Measurements from ENCODE around the gene ST8SIA6.
"Not testable (repeated sequence)": the region's sequence is repeated elsewhere in the genome, so short reads cannot be mapped to it uniquely, and the experiment has no call there.

ST8SIA6 gene

GRCh38 chr10:17457083-17457482 is 2.7 kb upstream of the ST8SIA6 start:
- DNase-seq (ENCODE audit: low read depth) = no peak

- no peak for DNase-seq (ENCODE audit: low read depth)
Observed at GRCh38 chr10:17456032-17456548, 1.7 kb upstream of the ST8SIA6 start.

DNA sequence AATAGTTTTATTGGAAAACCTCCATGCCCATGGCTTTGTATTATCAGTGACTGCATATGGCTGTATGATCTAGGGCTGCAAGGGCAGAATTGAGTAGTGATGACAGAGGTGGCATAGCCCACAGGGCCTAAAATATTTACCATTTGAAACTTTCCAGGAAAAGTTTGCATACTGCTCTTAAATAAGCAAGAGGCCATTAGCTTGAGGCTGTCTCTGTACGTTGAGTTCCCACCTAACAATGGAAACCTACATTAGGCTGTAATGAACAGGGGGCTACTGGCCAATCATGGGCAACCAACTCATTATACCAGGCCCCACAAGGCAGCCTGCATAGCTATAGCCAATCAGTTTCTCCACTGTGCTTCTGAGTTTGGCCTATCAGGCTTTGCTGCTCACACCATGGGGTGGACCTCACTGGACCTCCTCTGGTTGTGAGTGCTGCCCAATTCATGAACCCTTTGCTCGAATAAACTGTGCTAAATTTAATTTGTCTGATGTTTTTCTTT is 673 bp upstream of the ST8SIA6 start:
- DNase-seq (ENCODE audit: low read depth) = no peak

- DNase-seq (ENCODE audit: low read depth) = peak; percentile 3
Observed at GRCh38 chr10:17453373-17454091, 863 bp downstream of the ST8SIA6 start.

DNA sequence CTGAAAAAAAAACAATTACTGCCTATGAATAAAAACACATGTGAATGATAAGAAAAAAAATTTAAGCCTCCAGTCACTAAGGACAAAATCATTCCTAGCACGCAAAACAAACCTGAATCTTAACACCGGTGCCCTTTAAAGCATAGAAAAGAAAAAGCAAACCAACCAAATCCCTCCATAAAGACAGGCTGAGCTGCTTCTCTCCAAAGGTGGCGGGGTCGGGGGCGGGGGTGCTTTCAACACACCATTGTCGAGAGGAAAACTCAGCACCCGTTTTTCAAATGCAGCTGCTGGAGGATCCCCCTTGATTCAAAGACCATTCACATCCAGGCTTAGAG is 1.4 kb downstream of the ST8SIA6 start:
- no peak for DNase-seq (ENCODE audit: low read depth)

DNA sequence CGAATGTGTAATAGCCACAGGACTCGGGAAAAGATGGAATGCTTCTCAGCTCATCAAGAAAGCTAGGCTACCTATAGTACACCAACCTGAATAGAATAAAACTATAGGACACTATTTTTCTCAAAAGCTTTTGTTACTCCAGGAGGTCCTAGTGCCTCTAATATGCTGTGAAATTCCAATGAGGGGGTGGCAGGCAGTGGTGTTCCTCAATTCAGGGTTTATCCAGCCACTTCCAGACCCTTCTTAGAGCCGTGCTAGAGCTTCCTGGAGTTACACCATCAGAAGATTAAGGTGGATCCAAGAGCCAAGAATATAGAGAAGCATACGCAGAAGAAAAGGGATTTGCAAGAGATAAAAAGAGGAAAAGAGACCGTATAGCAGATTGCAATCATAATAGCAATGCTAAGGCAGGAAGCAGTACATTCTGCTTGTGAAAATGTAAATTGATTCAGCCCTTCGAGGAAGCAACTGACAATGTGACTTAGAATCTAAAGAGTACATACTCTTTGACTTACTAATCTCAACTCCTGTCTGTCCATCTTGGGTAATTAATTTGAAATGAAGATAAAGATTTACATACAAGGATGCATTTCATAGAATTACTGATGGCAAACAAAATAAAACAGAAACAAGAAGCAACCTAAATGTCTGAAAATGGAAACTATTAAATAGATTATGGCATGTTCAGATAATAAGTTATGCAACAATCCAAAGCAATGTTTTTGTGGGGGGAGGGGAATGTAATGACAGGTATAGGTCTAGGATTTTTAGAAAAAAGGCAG is 2.1 kb downstream of the ST8SIA6 start:
- no peak for DNase-seq (ENCODE audit: low read depth)

GRCh38 chr10:17450024-17450423 is 4.4 kb downstream of the ST8SIA6 start:
- no peak for DNase-seq (ENCODE audit: low read depth)

DNA sequence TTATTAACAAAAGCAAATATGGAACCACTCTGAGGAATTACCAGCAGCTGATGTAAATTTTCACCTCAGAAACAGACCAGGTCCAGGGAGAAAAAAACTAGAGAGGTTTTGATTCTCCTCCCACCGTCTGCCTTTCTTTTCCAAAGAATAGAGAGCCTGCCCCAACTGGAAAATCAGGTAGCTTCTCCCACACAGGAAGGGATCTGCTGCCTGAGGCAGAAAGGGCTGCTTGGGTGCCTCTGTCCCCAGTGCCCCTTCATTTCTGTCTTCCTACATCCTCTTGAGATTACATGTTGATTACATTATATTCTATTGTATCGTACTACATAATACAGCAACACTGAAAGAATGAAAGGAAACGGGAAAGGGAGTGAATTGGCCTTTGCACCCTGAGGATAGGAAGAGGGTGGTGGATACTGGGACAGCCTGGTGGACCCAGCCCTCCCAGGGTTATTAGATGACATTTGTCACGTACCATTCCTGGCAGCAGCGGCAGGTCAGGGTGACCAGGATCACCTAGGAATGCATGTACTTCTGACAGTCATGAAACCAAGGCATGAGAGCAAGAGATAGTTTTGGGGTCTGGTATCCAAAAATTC is 8.9 kb downstream of the ST8SIA6 start:
- no peak for DNase-seq (ENCODE audit: low read depth)

DNA sequence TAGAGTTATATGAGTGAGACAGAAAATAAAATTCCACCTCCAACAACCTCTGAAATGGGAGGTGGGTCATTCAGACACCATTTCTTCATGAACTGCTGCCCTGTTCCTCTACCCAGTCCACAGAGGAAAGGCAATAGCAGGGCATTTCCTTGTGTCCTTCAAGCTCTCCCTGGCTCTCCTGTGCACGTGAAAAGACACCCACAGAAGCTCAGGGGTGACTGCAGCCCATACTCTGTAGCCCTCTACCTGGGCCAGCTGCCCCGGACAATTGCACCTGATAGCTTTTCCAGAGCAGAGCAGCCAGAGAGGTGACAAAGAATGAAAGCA is 10.0 kb downstream of the ST8SIA6 start:
- DNase-seq (ENCODE audit: low read depth) = no peak

DNA sequence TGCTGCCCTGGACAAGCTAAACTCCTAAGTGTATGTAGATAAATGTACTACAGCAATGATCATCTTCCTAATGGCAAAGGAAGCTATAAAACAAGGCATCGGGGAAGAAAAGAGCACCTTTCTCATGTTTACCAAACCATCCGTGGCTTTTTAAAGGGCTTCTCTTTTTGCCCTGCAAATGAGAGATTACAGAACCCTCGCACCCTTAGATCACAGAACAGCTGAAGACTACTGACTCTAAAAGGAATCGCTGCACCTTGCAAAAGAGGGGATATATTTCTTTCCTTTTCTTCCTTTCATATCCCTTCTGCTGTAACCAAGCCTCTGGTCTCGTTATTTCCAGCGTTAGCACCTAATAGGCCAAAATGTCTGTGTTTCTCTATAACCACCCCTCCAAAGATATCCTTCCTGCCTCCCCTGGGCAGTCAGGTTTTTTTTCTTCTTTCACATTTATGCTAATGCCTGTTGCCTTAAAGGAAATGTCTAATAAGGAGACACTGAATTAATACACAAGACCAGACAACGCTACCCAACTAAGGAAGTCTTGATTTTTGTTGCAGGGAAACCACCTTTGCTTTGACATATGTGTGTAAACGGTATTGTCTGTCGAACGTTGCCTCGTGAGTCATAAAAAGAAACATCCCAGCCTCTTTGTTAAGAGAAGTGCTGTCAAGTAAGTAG is 10.5 kb downstream of the ST8SIA6 start:
- no peak for DNase-seq (ENCODE audit: low read depth)

- no peak for DNase-seq (ENCODE audit: low read depth)
Observed at GRCh38 chr10:17438583-17438982, 15.8 kb downstream of the ST8SIA6 start.

DNA sequence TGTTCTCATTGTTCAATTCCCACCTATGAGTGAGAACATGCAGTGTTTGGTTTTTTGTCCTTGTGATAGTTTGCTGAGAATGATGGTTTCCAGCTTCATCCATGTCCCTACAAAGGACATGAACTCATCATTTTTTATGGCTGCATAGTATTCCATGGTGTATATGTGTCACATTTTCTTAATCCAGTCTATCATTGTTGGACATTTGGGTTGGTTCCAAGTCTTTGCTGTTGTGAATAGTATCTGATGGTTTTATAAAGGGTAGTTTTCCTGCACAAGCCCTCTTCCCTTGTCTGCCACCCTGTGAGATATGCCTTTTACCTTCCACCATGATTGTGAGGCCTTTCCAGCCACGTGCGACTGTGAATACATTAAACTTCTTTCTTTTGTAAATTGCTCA is 17.8 kb downstream of the ST8SIA6 start:
- not testable (repeated sequence) for DNase-seq (ENCODE audit: low read depth)

DNA sequence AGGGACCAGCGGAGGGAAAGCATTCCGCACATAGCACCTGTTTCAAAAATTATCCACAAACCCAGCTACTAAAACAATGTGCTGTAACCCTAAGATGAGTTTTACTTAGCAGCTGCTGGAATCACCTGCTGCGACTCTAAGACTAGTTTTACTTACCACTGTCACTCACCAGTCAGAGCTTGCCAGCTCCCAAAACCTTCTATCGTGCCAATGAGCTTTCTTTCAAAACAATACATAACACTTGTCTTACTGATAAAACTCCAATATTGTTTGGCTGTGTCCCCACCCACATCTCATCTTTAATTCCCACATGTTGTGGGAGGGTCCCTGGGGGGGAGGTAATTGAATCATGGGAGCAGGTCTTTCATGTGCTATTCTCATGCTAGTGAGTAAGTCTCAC is 18.4 kb downstream of the ST8SIA6 start:
- DNase-seq (ENCODE audit: low read depth) = no peak

DNA sequence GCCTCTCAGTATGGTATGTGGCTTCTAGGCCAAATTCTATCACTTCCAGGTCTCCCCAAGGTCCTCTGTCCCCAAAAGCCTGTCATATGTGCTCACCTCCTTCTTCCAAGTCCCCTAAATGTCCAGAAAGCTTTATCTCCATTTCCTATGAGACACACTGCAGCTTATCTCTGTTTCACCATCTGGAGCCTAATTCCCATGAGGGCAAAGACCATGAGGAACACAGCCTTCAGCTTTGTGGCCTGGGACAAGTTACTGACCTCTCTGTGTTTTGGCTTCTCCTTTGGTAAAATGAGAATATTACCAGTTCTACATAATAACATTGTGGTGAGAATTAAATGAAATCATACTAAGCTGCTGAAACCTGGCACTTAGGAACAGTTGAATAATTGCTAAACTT is 19.2 kb downstream of the ST8SIA6 start:
- DNase-seq (ENCODE audit: low read depth) = no peak

GRCh38 chr10:17432723-17433122 is 21.7 kb downstream of the ST8SIA6 start:
- no peak for DNase-seq (ENCODE audit: low read depth)

DNA sequence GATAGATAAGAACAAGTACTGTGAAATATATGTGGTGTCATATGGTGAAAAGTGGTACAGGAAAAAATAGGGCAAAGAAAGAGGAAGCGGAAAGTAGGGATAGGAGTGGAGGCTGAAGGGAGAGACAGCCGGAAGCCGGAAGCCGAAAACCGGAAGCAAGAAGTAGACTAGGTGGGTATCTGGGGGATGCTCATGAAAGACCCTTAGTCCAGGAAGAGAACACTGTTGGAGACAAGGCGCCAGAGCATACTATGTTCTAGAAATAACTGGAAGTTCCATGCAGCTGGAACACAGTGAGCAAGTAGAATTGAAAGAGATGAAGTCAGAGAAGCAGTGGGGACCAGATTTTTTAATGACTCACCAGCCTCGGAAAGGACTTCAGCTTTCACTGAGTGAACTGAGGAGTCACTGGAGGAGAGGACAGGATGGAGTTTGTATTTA is 22.5 kb downstream of the ST8SIA6 start:
- no peak for DNase-seq (ENCODE audit: low read depth)

DNA sequence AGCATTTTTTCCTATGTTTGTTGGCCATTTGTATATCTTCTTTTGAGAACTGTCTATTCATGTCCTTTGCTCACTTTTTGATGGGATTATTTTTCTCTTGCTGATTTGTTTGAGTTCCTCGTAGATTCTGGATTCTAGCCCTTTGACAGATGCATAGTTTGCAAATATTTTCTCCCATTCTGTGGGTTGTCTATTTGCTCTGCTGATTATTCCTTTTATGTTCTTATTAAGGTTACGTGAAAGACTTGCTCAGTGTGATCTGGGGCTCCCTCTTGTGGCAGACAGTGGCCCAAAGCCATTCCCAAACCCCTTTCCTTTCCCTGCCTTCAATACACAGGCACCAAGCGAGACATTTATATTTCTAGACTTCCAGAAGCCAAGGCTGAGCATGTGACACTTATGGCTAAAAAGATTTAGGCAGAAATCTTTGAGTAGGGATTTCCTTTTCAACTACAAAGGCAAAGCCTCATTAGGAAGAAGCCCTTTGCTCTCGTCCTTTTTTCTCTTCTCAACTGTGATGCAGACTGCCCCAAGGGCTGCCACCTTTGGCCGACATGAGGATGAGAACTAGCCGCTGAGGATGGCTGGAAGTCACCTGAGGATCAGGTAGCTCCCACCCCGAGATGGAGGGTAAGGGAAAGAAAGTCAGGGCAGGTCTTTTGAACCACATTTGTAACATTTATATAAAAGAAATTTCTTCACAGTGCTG is 23.6 kb downstream of the ST8SIA6 start:
- no peak for DNase-seq (ENCODE audit: low read depth)

- DNase-seq (ENCODE audit: low read depth) = no peak
Observed at GRCh38 chr10:17429490-17429889, 24.9 kb downstream of the ST8SIA6 start.

DNA sequence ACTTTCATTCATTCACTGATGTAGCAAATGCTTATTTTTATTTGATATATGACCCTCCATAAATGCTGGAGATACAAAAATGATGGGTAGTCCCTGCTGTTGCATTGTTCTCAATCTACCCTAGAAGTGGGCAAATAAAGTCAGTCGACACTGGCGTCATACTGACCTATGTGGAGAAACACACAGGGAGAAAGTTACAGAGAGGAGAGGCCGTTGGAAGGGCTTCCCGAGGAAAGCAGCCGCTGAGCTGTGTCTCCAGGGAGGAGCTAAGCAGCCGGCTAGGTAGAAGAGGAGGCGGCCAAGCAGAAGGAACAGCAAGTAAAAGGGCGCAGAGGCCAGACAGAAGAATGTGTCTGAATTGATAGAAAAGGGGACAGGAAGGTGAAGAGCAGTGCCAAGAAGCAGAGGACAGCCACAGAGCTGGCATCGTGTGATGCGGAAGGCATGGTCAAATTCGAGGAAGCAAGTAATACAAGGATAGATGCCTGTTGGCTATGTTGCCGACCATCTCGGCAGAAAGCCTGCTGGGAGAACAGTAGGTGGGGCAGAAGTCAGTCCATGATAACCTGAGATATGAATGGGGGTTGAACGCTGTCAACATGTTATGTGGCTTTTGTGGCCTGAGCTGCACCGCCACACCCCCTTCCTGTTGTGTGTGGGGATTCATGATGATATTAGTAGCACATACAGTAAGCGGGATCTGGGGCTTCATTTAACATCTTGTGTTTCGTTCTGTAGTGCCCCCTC is 25.9 kb downstream of the ST8SIA6 start:
- DNase-seq (ENCODE audit: low read depth) = peak; percentile 13

DNA sequence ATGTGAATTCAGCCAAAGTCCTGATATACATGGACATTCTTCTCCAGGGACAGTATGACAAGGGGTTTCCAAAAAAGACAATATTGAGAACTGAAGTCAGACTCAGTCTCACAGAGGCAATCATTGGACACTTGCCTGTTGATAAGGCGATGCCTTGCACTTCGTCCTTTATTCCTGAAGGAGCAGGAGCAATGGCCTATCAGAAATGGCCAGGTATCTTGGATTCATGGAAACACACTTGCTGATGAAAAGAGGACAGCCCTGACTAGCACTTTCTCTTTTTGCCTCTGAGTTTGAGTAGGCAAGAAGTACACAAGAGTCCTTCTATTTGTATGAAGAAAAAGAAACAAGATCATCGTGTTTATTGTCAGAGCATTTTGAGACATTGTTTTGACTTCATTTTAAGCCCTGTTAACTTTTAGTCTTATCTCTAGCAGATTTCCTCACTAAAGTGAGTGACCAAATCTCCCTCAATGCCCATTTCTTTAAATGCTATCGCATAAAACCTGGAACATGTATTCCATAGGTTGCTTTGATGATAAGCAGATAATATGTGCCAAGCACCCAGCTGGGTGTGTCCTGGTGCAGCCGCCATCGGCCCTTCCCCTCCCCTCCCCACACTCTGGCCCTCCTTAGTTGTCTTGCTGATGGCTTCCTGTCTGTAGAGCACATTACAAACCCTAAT is 26.6 kb downstream of the ST8SIA6 start:
- DNase-seq (ENCODE audit: low read depth) = no peak

All from stimulated activated CD8-positive, alpha-beta memory T cell treated with anti-CD3 and anti-CD28 coated beads, Interleukin-15, amount 100 ng/mL, for 24 hours (primary cell).